Eye (tissue), 1 donor: ENCODE data around the gene RFX3.

ENCODE experiments used
- DNase-seq: peaks from one replicate; pipeline ENCODE4 v3.0.0-alpha.2; 2015

The RFX3 gene

GRCh38 chr9:3431890-3432289 lies 93.9 kb downstream of the RFX3 start:
- DNase-seq: no peak

GRCh38 chr9:3419893-3420292 lies 105.9 kb downstream of the RFX3 start:
- DNase-seq: peak; percentile 47

- no peak for DNase-seq
Measured at GRCh38 chr9:3415906-3416305, 109.9 kb downstream of the RFX3 start.

GRCh38 chr9:3413984-3414383 lies 111.8 kb downstream of the RFX3 start:
- no peak for DNase-seq

GRCh38 chr9:3410461-3410860 lies 115.3 kb downstream of the RFX3 start:
- no peak for DNase-seq

- DNase-seq: no peak
Measured at GRCh38 chr9:3409453-3409852, 116.3 kb downstream of the RFX3 start.

- no peak for DNase-seq
Measured at GRCh38 chr9:3403315-3403714, 122.5 kb downstream of the RFX3 start.

- DNase-seq: peak; percentile 84
Measured at GRCh38 chr9:3401221-3401954, 124.4 kb downstream of the RFX3 start.

GRCh38 chr9:3398232-3398648 lies 127.6 kb downstream of the RFX3 start:
- no peak for DNase-seq

- DNase-seq: no peak
Measured at GRCh38 chr9:3397766-3398165, 128.0 kb downstream of the RFX3 start.

- DNase-seq: no peak
Measured at GRCh38 chr9:3391414-3391813, 134.4 kb downstream of the RFX3 start.

GRCh38 chr9:3386753-3387152 lies 139.0 kb downstream of the RFX3 start:
- no peak for DNase-seq

- DNase-seq: no peak
Measured at GRCh38 chr9:3385871-3386270, 139.9 kb downstream of the RFX3 start.

GRCh38 chr9:3371842-3372241 lies 154.0 kb downstream of the RFX3 start:
- no peak for DNase-seq

GRCh38 chr9:3370715-3371114 lies 155.1 kb downstream of the RFX3 start:
- no peak for DNase-seq

- DNase-seq: no peak
Measured at GRCh38 chr9:3367185-3367584, 158.6 kb downstream of the RFX3 start.

GRCh38 chr9:3361689-3362392 lies 164.0 kb downstream of the RFX3 start:
- DNase-seq: no peak

GRCh38 chr9:3361116-3361515 lies 164.7 kb downstream of the RFX3 start:
- no peak for DNase-seq

GRCh38 chr9:3360245-3360644 lies 165.6 kb downstream of the RFX3 start:
- no peak for DNase-seq

GRCh38 chr9:3359778-3360177 lies 166.0 kb downstream of the RFX3 start:
- no peak for DNase-seq

GRCh38 chr9:3359048-3359692 lies 166.6 kb downstream of the RFX3 start:
- no peak for DNase-seq

GRCh38 chr9:3348169-3348568 lies 177.6 kb downstream of the RFX3 start:
- no peak for DNase-seq

GRCh38 chr9:3346549-3346948 lies 179.3 kb downstream of the RFX3 start:
- DNase-seq: no peak

GRCh38 chr9:3343671-3344070 lies 182.1 kb downstream of the RFX3 start:
- DNase-seq: peak; percentile 64
